H1 (cell line): Measurements from ENCODE around the gene DHX32. TPM values are rescaled to one million over a fixed set of nuclear protein-coding genes. Genes with fewer than 3 reads are reported as not detected.

Experiments used
- CTCF ChIA-PET: fragments of 300-600 bp; sonication (Branson Sonifier 250); formaldehyde crosslinking; loops from one replicate; lab custom pipeline; 2021; ENCODE audit not compliant: partially characterized antibody; lab: Charles Lee
- POLR2A ChIA-PET: fragments of 300-600 bp; sonication (Branson Sonifier 250); formaldehyde crosslinking; loops from one replicate; lab custom pipeline; 2021; ENCODE audit warnings: inconsistent platforms; ENCODE audit not compliant: partially characterized antibody; lab: Charles Lee
- DNase-seq, 2 experiments: peaks; one replicate each; pipeline versions ENCODE4 v3.0.0 to v3.0.0-alpha.2; 2010 to 2022; ENCODE audit warnings: low spot score in 2 of 2, low read depth in 1 of 2, mixed read lengths in 1 of 2
- FAIRE-seq: peaks from 2 replicates; lab custom pipeline; 2011; peaks lifted over from hg19 to GRCh38; lab: Jason Lieb, UNC
- H2AFZ ChIP-seq: 2 replicates; pipeline ENCODE4 v1.8.1; 2012; ENCODE audit warnings: low read length, inconsistent platforms
- H2AK5ac ChIP-seq: 2 replicates; pipeline ENCODE4 v1.6.1; 2013; ENCODE audit warnings: low read depth, low read length
- H2BK120ac ChIP-seq: replicated peaks from 2 replicates; pipeline ENCODE3; 2013; ENCODE audit warnings: low read depth, low read length, inconsistent platforms
- H2BK12ac ChIP-seq: 2 replicates; pipeline ENCODE4 v1.6.1; 2013; ENCODE audit warnings: low read depth, low read length
- H2BK15ac ChIP-seq: 2 replicates; pipeline ENCODE4 v1.6.1; 2013; ENCODE audit warnings: low read length
- H2BK20ac ChIP-seq: 2 replicates; pipeline ENCODE4 v1.6.1; 2013; ENCODE audit warnings: low read length
- H2BK5ac ChIP-seq: 2 replicates; pipeline ENCODE4 v1.6.1; 2013; ENCODE audit warnings: low read depth, low read length
- H3K14ac ChIP-seq: 2 replicates; pipeline ENCODE4 v1.6.1; 2013; ENCODE audit warnings: inconsistent platforms; ENCODE audit not compliant: insufficient read length
- H3K18ac ChIP-seq: 2 replicates; pipeline ENCODE4 v1.6.1; 2013; ENCODE audit warnings: low read length; ENCODE audit errors: extremely low read depth
- H3K23ac ChIP-seq: 2 replicates; pipeline ENCODE4 v1.6.1; 2013; ENCODE audit warnings: inconsistent platforms; ENCODE audit not compliant: insufficient read length
- H3K23me2 ChIP-seq: 2 replicates; pipeline ENCODE4 v1.6.1; 2013; ENCODE audit warnings: low read depth, low read length
- H3K27ac ChIP-seq: 2 replicates; pipeline ENCODE4 v1.6.1; 2011; ENCODE audit warnings: low read depth, low read length, inconsistent platforms
- H3K27me3 ChIP-seq, 4 experiments: replicated peaks in 1 of 4; 1 replicate in 1 of 4; 2 replicates in 3 of 4; pipeline versions ENCODE4 v1.6.1 to v1.8.1; 2011 to 2013; ENCODE audit warnings: low read length in 3 of 4, mild to moderate bottlenecking in 3 of 4, inconsistent platforms in 2 of 4, mixed read lengths in 2 of 4, moderate library complexity in 1 of 4; ENCODE audit not compliant: control insufficient read depth in 3 of 4, insufficient read depth in 3 of 4; ENCODE audit errors: extremely low read depth in 1 of 4
- H3K36me3 ChIP-seq, 4 experiments: 2 replicates each; pipeline versions ENCODE4 v1.6.1 to v1.8.1; 2011 to 2013; ENCODE audit warnings: mild to moderate bottlenecking in 4 of 4, low read length in 3 of 4, moderate library complexity in 2 of 4, control low read depth in 1 of 4, inconsistent platforms in 1 of 4; ENCODE audit not compliant: insufficient read depth in 4 of 4, control insufficient read depth in 2 of 4
- H3K4ac ChIP-seq: replicated peaks from 2 replicates; pipeline ENCODE3; 2013; ENCODE audit warnings: low read length, low read depth, mixed read lengths, inconsistent platforms; ENCODE audit not compliant: insufficient read length
- H3K4me1 ChIP-seq, 4 experiments: replicated peaks in 1 of 4; 1 replicate in 1 of 4; 2 replicates in 3 of 4; pipeline versions ENCODE4 v1.6.1 to v1.8.1; 2011 to 2013; ENCODE audit warnings: low read length in 3 of 4, inconsistent platforms in 2 of 4, mixed read lengths in 1 of 4; ENCODE audit not compliant: insufficient read depth in 4 of 4, control insufficient read depth in 3 of 4
- H3K4me2 ChIP-seq, 2 experiments: 2 replicates each; pipeline versions ENCODE4 v1.6.1 to v1.8.1; 2011 to 2013; ENCODE audit warnings: low read depth in 2 of 2, low read length in 2 of 2, control low read depth in 1 of 2, inconsistent platforms in 1 of 2, mild to moderate bottlenecking in 1 of 2; ENCODE audit not compliant: insufficient read depth in 1 of 2
- H3K4me3 ChIP-seq, 4 experiments: fragments of 200-600, 300-600 bp in 1 of 4; sonication (generic), shearing (Covaris generic), sonication (Bioruptor Twin) in 1 of 4; 2 replicates each; pipeline versions ENCODE4 v1.5.1 to v1.8.1; 2011 to 2016; ENCODE audit warnings: low read length in 4 of 4, low read depth in 3 of 4, control low read depth in 2 of 4, inconsistent platforms in 2 of 4, mild to moderate bottlenecking in 2 of 4, mixed read lengths in 1 of 4, moderate library complexity in 1 of 4; ENCODE audit not compliant: insufficient read depth in 2 of 4; ENCODE audit errors: extremely low read depth in 1 of 4
- H3K56ac ChIP-seq: replicated peaks from 2 replicates; pipeline ENCODE3; 2013; ENCODE audit warnings: low read depth, mild to moderate bottlenecking, mixed read lengths, low read length, inconsistent platforms; ENCODE audit not compliant: insufficient read length
- H3K79me1 ChIP-seq: 2 replicates; pipeline ENCODE4 v1.6.1; 2013; ENCODE audit warnings: low read depth, low read length, control low read depth
- H3K79me2 ChIP-seq, 2 experiments: 2 replicates each; pipeline versions ENCODE4 v1.6.1 to v1.8.1; 2012 to 2013; ENCODE audit warnings: low read length in 2 of 2, mild to moderate bottlenecking in 2 of 2, inconsistent platforms in 1 of 2; ENCODE audit not compliant: insufficient read depth in 2 of 2, control insufficient read depth in 1 of 2
- H3K9ac ChIP-seq, 4 experiments: replicated peaks in 1 of 4; 1 replicate in 1 of 4; 2 replicates in 3 of 4; pipeline versions ENCODE4 v1.6.1 to v1.8.1; 2011 to 2013; ENCODE audit warnings: low read depth in 3 of 4, low read length in 3 of 4, control low read depth in 2 of 4, mild to moderate bottlenecking in 2 of 4, moderate library complexity in 2 of 4, inconsistent platforms in 1 of 4; ENCODE audit errors: extremely low read depth in 1 of 4
- H3K9me3 ChIP-seq, 2 experiments: 2 replicates each; pipeline versions ENCODE4 v1.6.1 to v1.8.1; 2012 to 2013; ENCODE audit warnings: mild to moderate bottlenecking in 2 of 2, moderate library complexity in 2 of 2, control low read depth in 1 of 2, inconsistent platforms in 1 of 2, low read depth in 1 of 2, low read length in 1 of 2, mixed read lengths in 1 of 2; ENCODE audit not compliant: insufficient read depth in 2 of 2
- H4K20me1 ChIP-seq, 2 experiments: replicated peaks in 1 of 2; 2 replicates each; pipeline versions ENCODE3 to v1.8.1; 2011 to 2013; ENCODE audit warnings: inconsistent platforms in 2 of 2, low read length in 2 of 2, mild to moderate bottlenecking in 1 of 2; ENCODE audit not compliant: insufficient read depth in 2 of 2, control insufficient read depth in 1 of 2
- H4K5ac ChIP-seq: 2 replicates; pipeline ENCODE4 v1.6.1; 2013; ENCODE audit warnings: low read length, low read depth, mixed read lengths, inconsistent platforms; ENCODE audit not compliant: insufficient read length
- H4K8ac ChIP-seq: 2 replicates; pipeline ENCODE4 v1.8.0; 2013; ENCODE audit warnings: mild to moderate bottlenecking, moderate library complexity, low read length, inconsistent platforms; ENCODE audit not compliant: insufficient read depth; ENCODE audit errors: extremely low read depth
- H4K91ac ChIP-seq: replicated peaks from 2 replicates; pipeline ENCODE3; 2013; ENCODE audit warnings: low read length, mixed read lengths, inconsistent platforms; ENCODE audit not compliant: insufficient read length
- ATF3 ChIP-seq: IDR thresholded peaks from 2 replicates; pipeline ENCODE4 v1.6.1; 2011; ENCODE audit warnings: low read depth, mild to moderate bottlenecking, low read length; ENCODE audit not compliant: insufficient read depth
- CBX8 ChIP-seq: fragments of 300-800, 300-1000 bp; sonication (generic); IDR thresholded peaks from 2 replicates; pipeline ENCODE4 v1.7.1; 2016; ENCODE audit warnings: low read depth, low read length, borderline replicate concordance
- CEBPB ChIP-seq: IDR thresholded peaks from 2 replicates; pipeline ENCODE4 v1.6.1; 2012; ENCODE audit warnings: low read depth, low read length
- CTBP2 ChIP-seq: IDR thresholded peaks from 2 replicates; pipeline ENCODE4 v1.7.0; 2011; ENCODE audit warnings: borderline replicate concordance, mild to moderate bottlenecking, moderate library complexity, mixed read lengths, low read length; ENCODE audit not compliant: insufficient read depth, insufficient read length
- EGR1 ChIP-seq: IDR thresholded peaks from 2 replicates; pipeline ENCODE4 v1.6.1; 2011; ENCODE audit warnings: low read depth, low read length, borderline replicate concordance
- GABPA ChIP-seq: IDR thresholded peaks from 2 replicates; pipeline ENCODE4 v1.6.1; 2011; ENCODE audit warnings: mild to moderate bottlenecking, low read length, moderate library complexity, borderline replicate concordance; ENCODE audit not compliant: insufficient read depth
- MAFK ChIP-seq: IDR thresholded peaks from 2 replicates; pipeline ENCODE4 v1.6.1; 2012; ENCODE audit warnings: low read depth, mild to moderate bottlenecking, improper control_type of control experiment, low read length
- MAX ChIP-seq: IDR thresholded peaks from 2 replicates; pipeline ENCODE4 v1.6.1; 2012; ENCODE audit warnings: inconsistent platforms
- POLR2A ChIP-seq, 2 experiments: IDR thresholded peaks; 1 replicate in 1 of 2; 2 replicates in 1 of 2; pipeline ENCODE4 v1.6.1; 2011; ENCODE audit warnings: low read depth in 2 of 2, low read length in 2 of 2, mild to moderate bottlenecking in 2 of 2; ENCODE audit errors: control extremely low read depth in 1 of 2
- SIN3A ChIP-seq, 2 experiments: IDR thresholded peaks in 1 of 2; conservative IDR thresholded peaks in 1 of 2; 2 replicates each; pipeline ENCODE4 v1.6.1; 2011 to 2012; ENCODE audit warnings: low read length in 2 of 2, improper control_type of control experiment in 1 of 2, low read depth in 1 of 2, mild to moderate bottlenecking in 1 of 2
- TAF7 ChIP-seq: optimal IDR thresholded peaks from 2 replicates; pipeline ENCODE3; 2011; ENCODE audit warnings: low read depth, mild to moderate bottlenecking, inconsistent platforms, low read length, moderate library complexity, borderline replicate concordance
- TBP ChIP-seq: IDR thresholded peaks from 2 replicates; pipeline ENCODE4 v1.6.1; 2011; ENCODE audit warnings: low read depth, low read length, improper control_type of control experiment
- WGBS, 2 experiments: shearing (Covaris generic) in 1 of 2; methylation state at CpG; one replicate each; pipeline versions ENCODE4 v1.1.6 to v1.1.7; 2013 to 2015; ENCODE audit warnings: low lambda C conversion rate in 2 of 2, mixed read lengths in 2 of 2, inconsistent platforms in 1 of 2, low coverage in 1 of 2, missing lambda C conversion rate in 1 of 2; ENCODE audit not compliant: insufficient replicate concordance in 2 of 2, insufficient coverage in 1 of 2, insufficient read length in 1 of 2; ENCODE audit errors: extremely low coverage in 1 of 2, missing lambda C conversion rate in 1 of 2; 5-methylcytosine and 5-hydroxymethylcytosine counted together
- polyA plus RNA-seq, 7 experiments: library from polyadenylated mRNA; depleted of rRNA in 3 of 7; stranded (reverse) in 5 of 7; unstranded in 2 of 7; fragments of >200 nt in 5 of 7; fragments of 200-250 nt in 2 of 7; gene quantifications; 1 replicate in 5 of 7; 2 replicates in 1 of 7; 4 replicates in 1 of 7; pipeline versions ENCODE4 v1.2.1 to v1.2.3, GENCODE V29; 2011 to 2013; ENCODE audit warnings: missing spikeins in 2 of 7, mixed read lengths in 2 of 7
- total RNA-seq: library from RNA; stranded (reverse); fragmentation: NEBNext Ultra II Directional; extraction: Animal tissue kit (Norgen Biotek cat#: 25700); gene quantifications from 2 replicates; pipeline ENCODE4 v1.2.1, GENCODE V29; 2021

The DHX32 gene
- total and polyA plus RNA-seq, 2 of the 8 experiments (the other 6 are each of a cell fraction or from before 2014, with no cell fraction given) = 12.4 to 15.8 TPM

- H3K4ac ChIP-seq = no peak overlapping the region
- H3K36me3 ChIP-seq = no peaks in the 10 kb centered on the region
- no peak overlapping the region for H2BK120ac ChIP-seq
- H3K4me3 ChIP-seq = no peak overlapping the region
- ChIA-PET POLR2A (no interaction called here), CTCF (interaction anchor here (1.2 kb wide), 1 partner anchor 48 kb away, joined by 3 read pairs; no protein-coding TSS in a partner anchor)
- H2BK12ac ChIP-seq = no peak overlapping the region
- no peak overlapping the region for H2BK5ac ChIP-seq
- H4K20me1 ChIP-seq = no peaks in the 10 kb centered on the region
- no peak overlapping the region for H2BK20ac ChIP-seq
- no peak overlapping the region for H3K23ac ChIP-seq
- 82% methylated on average over 7 of the region's 7 CpGs; no CpG with 5 or more reads in 1 of the 2 experiments for WGBS, 2 experiments
- no peaks in the 10 kb centered on the region for H3K79me2 ChIP-seq
- H3K27me3 ChIP-seq = no peaks in the 10 kb centered on the region
- no peaks in the 10 kb centered on the region for H3K4me1 ChIP-seq
- no peaks in the 10 kb centered on the region for H3K79me1 ChIP-seq
- H3K9me3 ChIP-seq = peaks cover 3% of the 10 kb centered on the region in 2 experiments; a peak in 3 of 4 replicates
- H3K18ac ChIP-seq = no peak overlapping the region
- no peak for FAIRE-seq
- no peak overlapping the region for H3K9ac ChIP-seq
- H4K91ac ChIP-seq = no peak overlapping the region
- no peak overlapping the region for H3K14ac ChIP-seq
- no peak overlapping the region for H2AFZ ChIP-seq
- H2AK5ac ChIP-seq = no peak overlapping the region
- no peak overlapping the region for H3K4me2 ChIP-seq
- no peak for DNase-seq
- no peak overlapping the region for H3K27ac ChIP-seq
- H4K5ac ChIP-seq = no peak overlapping the region
- no peak overlapping the region for H4K8ac ChIP-seq
- no peak overlapping the region for H2BK15ac ChIP-seq
- H3K23me2 ChIP-seq = no peaks in the 10 kb centered on the region
- H3K56ac ChIP-seq = no peak overlapping the region
- TF ChIP-seq CTBP2 = no peak
- no peak for TF ChIP-seq SIN3A (conservative IDR thresholded peaks at IDR 0.05 in 1 of 2, IDR thresholded peaks at IDR 0.05 in 1 of 2; ENCODE audit: low read depth in 1 of 2, low read length in 2 of 2)
- no peak for TF ChIP-seq GABPA
- no peak for TF ChIP-seq TAF7
- no peak for TF ChIP-seq ATF3
- TF ChIP-seq CEBPB = no peak
- TF ChIP-seq TBP = no peak
- no peak for TF ChIP-seq MAFK
- no peak for TF ChIP-seq POLR2A (IDR thresholded peaks at IDR 0.05; ENCODE audit: control extremely low read depth in 1 of 2, low read depth in 2 of 2, low read length in 2 of 2)
- no peak for TF ChIP-seq MAX
- no peak for TF ChIP-seq CBX8
- no peak for TF ChIP-seq EGR1
Observed at GRCh38 chr10:125928928-125929585, 48.0 kb upstream of the DHX32 start.
